ENCODE measurements around the gene B4GALT7.

B4GALT7 gene

DNA sequence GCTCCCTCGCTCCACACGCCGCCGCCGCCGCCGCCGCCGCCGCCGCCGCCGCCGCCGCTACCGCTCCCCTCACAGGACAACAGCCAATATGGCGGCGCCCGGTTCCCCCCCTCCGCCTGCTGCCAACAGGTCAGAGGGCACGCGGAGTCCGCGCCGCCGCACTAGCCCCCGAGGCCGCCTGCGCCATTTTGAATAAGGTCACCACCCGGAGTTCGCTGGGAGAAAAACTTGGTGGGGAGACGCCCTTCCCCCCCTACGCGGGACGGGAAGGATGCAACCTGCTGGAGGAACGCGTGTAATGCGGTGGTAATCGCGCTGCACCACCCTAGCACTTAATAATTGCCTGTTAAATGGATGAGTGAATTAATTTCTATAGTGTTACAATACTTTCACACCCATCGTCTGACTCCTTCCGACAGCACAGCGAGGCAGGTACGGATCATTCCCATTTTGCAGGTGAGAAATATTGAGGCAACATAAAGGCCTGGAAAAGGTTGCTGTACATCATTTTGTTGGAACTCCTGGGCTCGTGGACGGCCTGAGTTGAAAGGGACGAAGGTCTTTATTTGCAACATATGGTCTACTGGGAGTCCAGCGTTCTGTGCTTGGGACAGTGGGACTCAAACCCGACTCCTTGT lies 45.3 kb upstream of the B4GALT7 start, which contains the start of gene FAM193B:
FAM193B (minus strand) TSS at position 90 of the 638 bp plus-strand sequence. CDS start 105 bp downstream, outside the sequence.
- Histone ChIP-seq H3K9ac (ENCODE audit: low read length) (peak within 1 kb of the TSS; percentile 94), H3K4me2 (ENCODE audit: low read length) (peak within 1 kb of the TSS; percentile 92), H3K4me3 (ENCODE audit: low read depth, low read length) (peak within 1 kb of the TSS; percentile 88), H3K27ac (ENCODE audit: low read depth, low read length) (peak within 1 kb of the TSS; percentile 34), H3K79me2 (ENCODE audit: control insufficient read depth, insufficient read depth, low read length, poor library complexity) (peaks cover 16% of the 10 kb centered on the region), H3K14ac (ENCODE audit: low read length) (peak within 1 kb of the TSS; percentile 93), H2AFZ (ENCODE audit: insufficient read depth, low read length, poor library complexity) (peak within 1 kb of the TSS; percentile 87), H3K9me3 (ENCODE audit: insufficient read depth, low read depth, low read length) (no peaks in the 10 kb centered on the region), H4K8ac (ENCODE audit: low read depth, low read length) (peak within 1 kb of the TSS; percentile 95), H3K79me1 (ENCODE audit: low read length) (peaks cover 6% of the 10 kb centered on the region), H2BK5ac (ENCODE audit: low read depth, low read length, poor library complexity) (peak within 1 kb of the TSS; percentile 65), H2AK5ac (ENCODE audit: low read length) (peak within 1 kb of the TSS; percentile 83), H3K4me1 (ENCODE audit: control insufficient read depth in 1 of 2, insufficient read depth in 2 of 2, low read length in 2 of 2) (peaks cover 7 to 13% of the 10 kb centered on the region in 2 experiments), H2BK12ac (ENCODE audit: low read length) (no peak within 1 kb of the TSS), H3K18ac (ENCODE audit: low read length) (peak within 1 kb of the TSS; percentile 69), H3K4ac (ENCODE audit: low read depth, low read length) (peak within 1 kb of the TSS; percentile 25), H4K12ac (ENCODE audit: low read depth, low read length) (peak within 1 kb of the TSS; percentile 74), H3K23ac (ENCODE audit: low read length) (peak within 1 kb of the TSS; percentile 14), H2BK120ac (ENCODE audit: insufficient read depth, low read length, poor library complexity) (peak within 1 kb of the TSS; percentile 68), H3K36me3 (ENCODE audit: control insufficient read depth in 1 of 2, insufficient read depth in 2 of 2, low read length in 2 of 2) (peaks cover 6% of the 10 kb centered on the region in 2 experiments), H3K27me3 (ENCODE audit: insufficient read depth, low read length) (no peaks in the 10 kb centered on the region), H4K91ac (ENCODE audit: low read depth, low read length) (peak within 1 kb of the TSS; percentile 93)
- DNase-seq, result peak; percentile 90 to 94
- no CpG with 5 or more reads among the region's 49 CpGs for WGBS (ENCODE audit: extremely low coverage, insufficient coverage, insufficient read length)

DNA sequence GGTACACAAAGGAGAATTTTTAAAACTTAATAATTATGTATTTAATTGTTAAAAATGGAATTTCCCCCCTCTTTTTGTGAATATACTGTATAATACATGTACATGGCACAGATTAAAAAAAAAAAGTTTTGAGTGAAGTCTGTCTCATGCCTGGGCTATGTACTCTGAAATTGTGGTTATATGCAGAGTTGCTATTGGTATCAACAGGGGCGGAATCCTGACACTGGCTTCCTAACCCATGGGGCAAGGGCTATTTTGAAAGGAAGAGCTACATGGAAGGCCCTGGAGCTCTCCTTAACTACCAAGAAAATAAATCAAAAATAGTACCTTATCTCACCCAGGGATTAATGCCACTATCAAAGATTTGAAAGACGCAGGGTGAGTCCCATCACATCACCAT lies 44.7 kb upstream of the B4GALT7 start:
- no peak overlapping the region for H2AK5ac ChIP-seq (ENCODE audit: low read length)
- no peaks in the 10 kb centered on the region for H3K27me3 ChIP-seq (ENCODE audit: insufficient read depth, low read length)
- peaks cover 6% of the 10 kb centered on the region for H3K79me1 ChIP-seq (ENCODE audit: low read length)
- H3K23ac ChIP-seq (ENCODE audit: low read length), result no peak overlapping the region
- H3K9ac ChIP-seq (ENCODE audit: low read length), result no peak overlapping the region
- H4K8ac ChIP-seq (ENCODE audit: low read depth, low read length), result no peak overlapping the region
- H2BK5ac ChIP-seq (ENCODE audit: low read depth, low read length, poor library complexity), result no peak overlapping the region
- no peak overlapping the region for H2AFZ ChIP-seq (ENCODE audit: insufficient read depth, low read length, poor library complexity)
- no peaks in the 10 kb centered on the region for H3K9me3 ChIP-seq (ENCODE audit: insufficient read depth, low read depth, low read length)
- no peak overlapping the region for H2BK120ac ChIP-seq (ENCODE audit: insufficient read depth, low read length, poor library complexity)
- WGBS (ENCODE audit: extremely low coverage, insufficient coverage, insufficient read length), result no CpG with 5 or more reads among the region's 2 CpGs
- no peak overlapping the region for H3K4me3 ChIP-seq (ENCODE audit: low read depth, low read length)
- H3K4ac ChIP-seq (ENCODE audit: low read depth, low read length), result no peak overlapping the region
- H3K18ac ChIP-seq (ENCODE audit: low read length), result no peak overlapping the region
- H2BK12ac ChIP-seq (ENCODE audit: low read length), result no peak overlapping the region
- no peak overlapping the region for H3K4me2 ChIP-seq (ENCODE audit: low read length)
- H3K27ac ChIP-seq (ENCODE audit: low read depth, low read length), result no peak overlapping the region
- no peak overlapping the region for H4K12ac ChIP-seq (ENCODE audit: low read depth, low read length)
- peaks cover 7 to 13% of the 10 kb centered on the region in 2 experiments for H3K4me1 ChIP-seq (ENCODE audit: control insufficient read depth in 1 of 2, insufficient read depth in 2 of 2, low read length in 2 of 2)
- H3K79me2 ChIP-seq (ENCODE audit: control insufficient read depth, insufficient read depth, low read length, poor library complexity), result peaks cover 16% of the 10 kb centered on the region
- peaks cover 6% of the 10 kb centered on the region in 2 experiments for H3K36me3 ChIP-seq (ENCODE audit: control insufficient read depth in 1 of 2, insufficient read depth in 2 of 2, low read length in 2 of 2)
- DNase-seq, result no peak
- no peak overlapping the region for H3K14ac ChIP-seq (ENCODE audit: low read length)
- H4K91ac ChIP-seq (ENCODE audit: low read depth, low read length), result no peak overlapping the region

DNA sequence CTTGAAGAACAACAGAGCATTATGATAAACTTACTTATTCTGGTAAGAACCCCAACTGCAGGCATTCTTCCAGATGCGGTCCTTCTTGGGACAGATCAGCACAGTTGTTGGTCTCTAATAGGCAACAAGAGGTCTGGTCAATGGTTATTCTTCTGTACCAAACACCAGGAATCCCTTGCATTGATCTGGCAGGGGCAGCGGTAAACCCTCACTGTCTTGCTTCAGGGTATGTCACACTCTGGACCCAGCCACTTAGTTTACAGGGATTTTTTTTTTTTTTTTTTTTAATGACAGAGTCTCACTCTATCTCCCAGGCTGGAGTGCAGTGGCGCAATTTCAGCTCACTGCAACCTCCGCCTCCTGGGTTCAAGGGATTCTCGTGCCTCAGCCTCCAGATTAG lies 44.3 kb upstream of the B4GALT7 start:
- H3K4ac ChIP-seq (ENCODE audit: low read depth, low read length), result no peak overlapping the region
- no peak overlapping the region for H2BK12ac ChIP-seq (ENCODE audit: low read length)
- peaks cover 7 to 13% of the 10 kb centered on the region in 2 experiments for H3K4me1 ChIP-seq (ENCODE audit: control insufficient read depth in 1 of 2, insufficient read depth in 2 of 2, low read length in 2 of 2)
- WGBS (ENCODE audit: extremely low coverage, insufficient coverage, insufficient read length), result no CpG with 5 or more reads among the region's 5 CpGs
- H4K8ac ChIP-seq (ENCODE audit: low read depth, low read length), result no peak overlapping the region
- no peak overlapping the region for H3K4me3 ChIP-seq (ENCODE audit: low read depth, low read length)
- no peaks in the 10 kb centered on the region for H3K27me3 ChIP-seq (ENCODE audit: insufficient read depth, low read length)
- H3K9me3 ChIP-seq (ENCODE audit: insufficient read depth, low read depth, low read length), result no peaks in the 10 kb centered on the region
- no peak overlapping the region for H2BK120ac ChIP-seq (ENCODE audit: insufficient read depth, low read length, poor library complexity)
- no peak overlapping the region for H3K18ac ChIP-seq (ENCODE audit: low read length)
- no peak overlapping the region for H2BK5ac ChIP-seq (ENCODE audit: low read depth, low read length, poor library complexity)
- H2AFZ ChIP-seq (ENCODE audit: insufficient read depth, low read length, poor library complexity), result no peak overlapping the region
- H3K14ac ChIP-seq (ENCODE audit: low read length), result no peak overlapping the region
- H3K27ac ChIP-seq (ENCODE audit: low read depth, low read length), result no peak overlapping the region
- no peak overlapping the region for H4K12ac ChIP-seq (ENCODE audit: low read depth, low read length)
- no peak overlapping the region for H3K9ac ChIP-seq (ENCODE audit: low read length)
- no peak overlapping the region for H3K23ac ChIP-seq (ENCODE audit: low read length)
- no peak overlapping the region for H2AK5ac ChIP-seq (ENCODE audit: low read length)
- no peak overlapping the region for H4K91ac ChIP-seq (ENCODE audit: low read depth, low read length)
- no peak for DNase-seq
- H3K36me3 ChIP-seq (ENCODE audit: control insufficient read depth in 1 of 2, insufficient read depth in 2 of 2, low read length in 2 of 2), result peaks cover 3 to 6% of the 10 kb centered on the region in 2 experiments
- H3K79me2 ChIP-seq (ENCODE audit: control insufficient read depth, insufficient read depth, low read length, poor library complexity), result peaks cover 16% of the 10 kb centered on the region
- no peak overlapping the region for H3K4me2 ChIP-seq (ENCODE audit: low read length)
- peaks cover 6% of the 10 kb centered on the region for H3K79me1 ChIP-seq (ENCODE audit: low read length)

DNA sequence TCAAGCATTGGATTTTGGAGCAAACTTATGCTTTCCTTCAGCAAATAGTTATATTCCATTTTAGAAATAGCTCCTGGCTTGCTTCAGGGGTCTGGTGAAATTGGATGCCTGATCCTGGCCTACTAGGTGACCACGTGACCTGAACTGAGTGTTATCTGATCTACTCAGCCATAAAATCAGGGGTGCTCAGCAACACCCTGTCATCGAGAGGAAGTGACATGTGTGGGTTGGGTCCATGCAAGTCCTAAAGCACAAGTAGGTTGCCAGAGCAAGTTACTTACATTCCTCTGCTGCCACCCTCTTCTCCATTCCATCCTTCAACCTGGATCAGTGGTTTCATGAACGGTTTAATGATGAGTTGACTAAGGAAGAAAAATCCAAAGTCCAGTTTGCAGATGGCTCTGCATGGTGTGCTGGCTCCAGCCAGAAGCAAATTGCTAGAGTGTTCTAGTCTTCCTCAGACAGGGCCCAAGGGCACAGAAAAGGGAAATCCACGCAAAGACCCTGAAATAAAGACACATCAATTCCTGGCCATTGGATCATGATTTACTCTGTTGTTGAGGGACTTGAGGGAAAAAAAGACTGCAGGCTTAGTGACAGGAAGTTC lies 42.8 kb upstream of the B4GALT7 start:
- Histone ChIP-seq H3K27ac (ENCODE audit: low read depth, low read length) (no peak overlapping the region), H4K91ac (ENCODE audit: low read depth, low read length) (no peak overlapping the region), H3K79me2 (ENCODE audit: control insufficient read depth, insufficient read depth, low read length, poor library complexity) (peaks cover 16% of the 10 kb centered on the region), H3K4ac (ENCODE audit: low read depth, low read length) (no peak overlapping the region), H3K9me3 (ENCODE audit: insufficient read depth, low read depth, low read length) (no peaks in the 10 kb centered on the region), H3K4me3 (ENCODE audit: low read depth, low read length) (no peak overlapping the region), H2AK5ac (ENCODE audit: low read length) (no peak overlapping the region), H3K36me3 (ENCODE audit: control insufficient read depth in 1 of 2, insufficient read depth in 2 of 2, low read length in 2 of 2) (peaks cover 3 to 4% of the 10 kb centered on the region in 2 experiments), H3K9ac (ENCODE audit: low read length) (no peak overlapping the region), H3K14ac (ENCODE audit: low read length) (no peak overlapping the region), H2BK5ac (ENCODE audit: low read depth, low read length, poor library complexity) (no peak overlapping the region), H3K79me1 (ENCODE audit: low read length) (peaks cover 6% of the 10 kb centered on the region), H4K8ac (ENCODE audit: low read depth, low read length) (no peak overlapping the region), H2BK120ac (ENCODE audit: insufficient read depth, low read length, poor library complexity) (no peak overlapping the region), H3K4me2 (ENCODE audit: low read length) (no peak overlapping the region), H3K27me3 (ENCODE audit: insufficient read depth, low read length) (no peaks in the 10 kb centered on the region), H4K12ac (ENCODE audit: low read depth, low read length) (no peak overlapping the region), H2BK12ac (ENCODE audit: low read length) (no peak overlapping the region), H3K18ac (ENCODE audit: low read length) (no peak overlapping the region), H3K4me1 (ENCODE audit: control insufficient read depth in 1 of 2, insufficient read depth in 2 of 2, low read length in 2 of 2) (peaks cover 7 to 13% of the 10 kb centered on the region in 2 experiments), H2AFZ (ENCODE audit: insufficient read depth, low read length, poor library complexity) (no peak overlapping the region), H3K23ac (ENCODE audit: low read length) (no peak overlapping the region)
- DNase-seq, result no peak
- WGBS (ENCODE audit: extremely low coverage, insufficient coverage, insufficient read length), result no CpG with 5 or more reads among the region's 4 CpGs

Measured in trophoblast cell (in vitro differentiated cells and primary cell).